ENCODE data around the gene SPRN.
"Not testable (repeated sequence)": the region's sequence is repeated elsewhere in the genome, so short reads cannot be mapped to it uniquely, and the experiment has no call there.

The SPRN gene

GRCh38 chr10:133384071-133384470 is 40.4 kb downstream of the SPRN start:
- DNase-seq: no peak

- no peak for DNase-seq
Measured at GRCh38 chr10:133383551-133383950, 40.9 kb downstream of the SPRN start.

DNA sequence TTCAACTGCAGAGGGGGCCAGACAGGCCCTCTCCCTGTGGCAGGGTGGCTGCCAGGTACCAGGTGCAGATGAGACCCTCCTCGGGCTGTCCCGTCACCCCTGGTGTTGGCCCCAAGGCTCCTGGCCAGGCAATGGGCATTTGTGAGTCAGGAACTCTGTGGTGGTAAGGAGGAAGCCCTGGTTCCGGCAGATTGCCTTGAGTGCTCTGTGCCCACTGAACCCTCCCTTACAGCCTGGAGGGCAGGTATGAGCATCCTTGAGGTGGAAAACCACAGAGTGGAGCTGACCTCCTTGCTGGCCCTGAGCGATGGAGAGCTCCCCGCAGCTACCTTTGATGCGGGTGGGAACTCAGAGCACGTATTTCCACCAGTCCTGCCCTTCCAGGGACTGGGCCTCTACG is 43.4 kb downstream of the SPRN start:
- no peak for DNase-seq

- DNase-seq: no peak
Measured at GRCh38 chr10:133379801-133380666, 44.4 kb downstream of the SPRN start.

DNA sequence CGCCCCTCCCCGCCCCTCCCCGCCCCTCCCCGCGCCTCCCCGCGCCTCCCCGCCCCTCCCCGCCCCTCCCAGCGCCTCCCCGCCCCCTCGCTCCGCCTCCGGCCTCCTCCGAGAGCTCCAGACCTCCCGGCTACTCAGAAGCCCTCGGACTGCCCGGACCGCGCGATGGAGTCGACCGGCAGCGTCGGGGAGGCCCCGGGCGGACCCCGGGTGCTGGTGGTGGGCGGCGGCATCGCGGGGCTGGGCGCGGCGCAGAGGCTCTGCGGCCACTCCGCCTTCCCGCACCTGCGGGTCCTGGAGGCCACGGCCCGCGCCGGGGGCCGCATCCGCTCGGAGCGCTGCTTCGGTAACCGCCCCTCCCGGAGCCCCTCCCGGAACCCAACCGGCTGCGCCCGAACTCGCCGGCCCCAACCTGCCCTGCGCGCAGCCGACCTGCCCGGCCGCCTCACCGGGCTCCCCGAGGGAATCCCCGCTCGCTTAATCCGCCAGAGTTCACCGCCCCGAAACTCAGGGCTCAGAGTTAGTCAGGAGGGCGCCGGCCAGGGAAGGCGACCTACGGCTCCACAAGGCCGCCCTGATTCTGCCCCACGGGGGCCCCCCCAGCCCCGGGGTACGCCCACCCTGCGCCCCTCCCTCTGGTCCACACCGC is 45.1 kb downstream of the SPRN start, which contains the start of gene PAOX:
TSS of gene PAOX (plus strand) at position 111 of the 649 bp plus-strand sequence. CDS start at position 166, 55 bp downstream.
- DNase-seq: peak; percentile 78

DNA sequence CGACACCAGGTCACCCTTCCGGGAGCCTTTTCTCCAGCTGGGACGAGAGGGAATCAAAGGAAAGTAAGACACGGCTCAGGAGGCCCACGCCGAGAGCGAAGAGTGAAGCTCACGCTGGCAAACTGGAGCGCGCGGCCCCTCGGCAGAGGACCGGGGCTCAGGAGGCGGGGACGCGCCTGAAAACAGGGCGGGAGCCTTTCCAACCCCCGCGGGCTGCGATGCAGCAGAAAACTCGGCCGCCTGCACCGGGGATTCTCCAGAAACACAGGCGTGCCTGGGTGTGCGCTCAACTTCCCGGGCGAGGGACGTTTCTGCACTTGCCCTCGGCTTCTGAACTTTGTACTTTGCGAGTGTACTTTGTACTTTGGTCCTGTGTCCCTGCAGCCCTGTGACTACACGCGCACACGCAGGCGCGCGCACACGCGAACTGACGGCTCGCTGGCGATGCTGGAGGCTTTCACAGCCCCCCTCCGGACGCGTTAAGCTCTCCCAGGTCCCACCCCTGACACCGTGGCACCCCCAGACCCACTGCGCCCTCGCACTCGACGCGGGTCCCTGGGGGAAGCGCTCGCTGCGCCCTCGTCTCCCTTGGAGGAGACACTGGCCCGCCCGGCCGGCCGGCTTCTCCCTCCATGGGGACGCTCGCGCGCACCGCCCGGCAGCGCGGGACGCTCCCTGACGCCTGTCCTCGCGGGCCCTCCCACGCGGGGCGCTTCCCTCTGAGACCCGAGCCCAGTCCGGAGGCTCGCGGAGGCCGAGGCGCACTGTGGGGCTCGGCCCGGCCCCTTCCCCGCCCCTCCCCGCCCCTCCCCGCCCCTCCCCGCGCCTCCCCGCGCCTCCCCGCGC is 46.0 kb downstream of the SPRN start:
- peak; percentile 77 for DNase-seq

GRCh38 chr10:133377818-133378250 is 46.6 kb downstream of the SPRN start:
- no peak for DNase-seq

DNA sequence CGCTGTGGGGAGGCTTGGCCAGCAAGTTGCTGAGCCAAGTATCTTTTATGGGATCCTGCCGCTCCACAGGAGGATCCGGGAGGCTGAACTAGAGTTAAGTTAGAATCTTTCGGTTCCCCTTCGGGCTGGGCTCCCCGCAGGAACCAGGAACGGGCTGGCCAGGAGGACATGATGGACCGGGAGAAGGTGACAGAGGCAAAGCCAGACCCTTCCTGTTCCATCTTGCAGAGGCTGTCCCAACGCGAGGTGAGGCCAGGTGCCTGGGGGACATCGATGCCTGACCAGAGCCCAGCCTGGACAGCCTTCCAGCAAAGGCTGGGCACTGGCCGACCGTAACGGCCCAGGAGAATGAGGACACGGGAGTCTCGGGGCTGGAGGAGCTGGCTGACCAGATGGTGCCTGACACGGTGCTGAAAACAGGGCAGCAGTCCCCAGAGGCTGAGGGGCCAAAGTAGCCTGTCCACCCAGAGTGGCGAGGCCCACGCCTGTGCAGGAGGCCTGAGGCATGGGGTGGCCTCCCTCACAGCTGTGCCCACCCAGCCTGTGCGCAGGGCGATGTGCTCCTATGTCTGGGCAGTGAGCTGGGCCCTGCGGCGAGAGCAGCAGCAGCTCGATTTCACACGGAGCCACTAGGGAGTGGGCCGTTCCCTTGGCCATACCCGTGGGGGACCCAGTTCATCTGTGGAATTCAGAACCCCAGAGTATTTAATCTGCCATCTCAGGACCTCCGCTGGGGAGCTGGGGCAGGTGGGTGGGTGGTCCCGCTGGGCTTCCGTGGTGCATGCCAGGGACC is 47.2 kb downstream of the SPRN start:
- DNase-seq: no peak

- not testable (repeated sequence) for DNase-seq
Measured at GRCh38 chr10:133376183-133376582, 48.2 kb downstream of the SPRN start.

DNA sequence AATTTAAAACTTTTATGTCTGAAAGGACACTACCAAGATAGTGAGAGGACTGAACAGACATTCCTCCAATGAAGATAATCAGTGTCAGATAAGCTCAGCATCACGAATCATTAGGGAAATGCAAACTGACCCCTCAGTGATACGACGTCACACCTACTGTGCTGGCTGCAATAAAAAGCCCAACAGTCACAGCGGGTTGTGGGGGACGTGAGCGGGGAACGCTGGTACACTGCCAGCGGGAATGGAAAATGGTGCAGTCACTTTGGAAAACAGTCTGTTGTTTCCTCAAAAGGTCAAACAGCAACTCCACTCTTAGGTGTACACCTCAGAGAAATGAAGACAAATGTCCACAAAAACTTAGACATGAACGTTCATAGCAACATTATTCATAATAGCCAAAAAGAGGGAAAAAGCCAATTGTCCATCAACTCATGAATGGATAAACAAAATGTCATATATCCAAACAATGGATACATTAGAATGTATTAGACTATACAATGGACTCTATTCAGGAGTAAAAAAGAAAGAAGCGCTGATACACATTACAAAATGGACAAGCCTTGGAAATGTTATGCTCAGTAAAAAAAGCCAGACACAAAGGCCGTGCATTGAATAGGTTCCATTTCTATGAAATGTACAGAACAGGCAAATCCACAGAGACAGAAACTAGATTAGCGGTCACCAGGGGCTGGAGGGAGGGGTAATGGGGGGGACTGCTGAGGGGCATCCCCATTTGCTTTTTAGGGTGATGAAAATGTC is 48.9 kb downstream of the SPRN start:
- DNase-seq: no peak

DNA sequence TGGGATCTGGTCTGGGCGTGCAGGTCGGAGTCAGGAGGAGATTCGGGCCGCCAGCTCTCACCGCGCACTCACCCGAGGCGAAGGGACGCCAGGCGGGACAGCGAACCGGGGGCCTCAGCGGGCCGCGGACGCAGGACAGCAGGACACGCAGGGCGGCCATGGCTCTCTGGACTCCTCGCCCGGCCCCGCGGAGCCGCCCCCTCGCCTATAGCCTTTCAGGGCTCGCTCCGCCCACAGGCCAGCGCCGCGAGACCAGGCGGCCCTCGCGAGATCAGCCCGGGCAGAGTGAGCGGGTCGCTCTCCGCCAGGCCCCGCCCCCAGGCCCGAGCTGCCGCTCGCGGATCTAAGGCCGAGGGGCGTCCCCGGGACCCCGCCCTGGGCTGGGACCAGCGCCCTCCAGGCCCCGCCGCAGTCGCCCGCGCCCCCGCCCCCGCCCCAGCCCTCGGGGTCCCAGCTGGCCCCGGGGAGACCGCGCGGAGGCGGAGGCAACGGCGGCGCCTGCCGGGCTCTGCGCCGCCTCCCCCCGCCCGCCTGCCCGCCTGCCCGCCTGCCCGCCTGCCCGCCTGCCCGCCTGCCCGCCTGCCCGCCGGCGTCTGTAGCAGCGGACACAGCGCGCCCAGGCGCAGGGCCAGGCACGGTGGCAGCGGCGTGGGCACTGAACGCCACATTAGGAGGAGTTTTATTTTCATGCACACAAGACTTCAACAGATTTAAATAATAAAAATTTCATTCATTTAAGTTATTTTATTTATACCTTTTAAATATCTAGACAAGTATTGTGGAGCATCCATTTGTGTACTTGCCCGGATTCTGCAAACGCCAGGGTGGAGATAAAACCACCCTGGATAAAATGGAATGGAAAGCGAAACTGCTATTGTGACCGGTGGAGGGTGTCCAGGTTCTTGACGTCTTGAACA is 51.0 kb downstream of the SPRN start, which contains the start of gene ECHS1:
TSS of gene ECHS1 (minus strand) at position 181 of the 917 bp plus-strand sequence. CDS start at position 160, 21 bp downstream.
- DNase-seq: peak; percentile 97

DNA sequence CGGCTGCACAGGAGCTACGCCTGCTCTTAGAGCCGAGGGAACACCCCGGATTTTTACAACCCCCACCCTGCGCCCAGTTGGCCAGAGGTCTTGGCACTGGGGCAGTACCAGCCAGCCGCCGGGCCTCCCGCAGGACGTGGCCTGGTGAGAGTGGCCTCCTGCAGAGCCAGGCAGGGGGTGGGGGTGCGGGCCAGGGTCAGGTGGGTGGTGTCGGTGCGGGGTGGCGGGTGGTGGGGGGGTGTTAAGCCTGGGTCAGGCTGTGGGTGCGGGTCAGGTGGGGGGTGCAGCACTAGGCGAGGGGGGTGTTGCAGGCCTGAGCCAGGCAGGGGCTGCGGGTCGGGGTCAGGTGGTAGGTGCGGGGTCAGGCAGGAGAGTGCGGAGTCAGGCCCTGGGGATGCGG is 51.9 kb downstream of the SPRN start:
- no peak for DNase-seq

Measured in femur (tissue), 1 donor.